ENCODE measurements around the gene EFEMP1.

DNA sequence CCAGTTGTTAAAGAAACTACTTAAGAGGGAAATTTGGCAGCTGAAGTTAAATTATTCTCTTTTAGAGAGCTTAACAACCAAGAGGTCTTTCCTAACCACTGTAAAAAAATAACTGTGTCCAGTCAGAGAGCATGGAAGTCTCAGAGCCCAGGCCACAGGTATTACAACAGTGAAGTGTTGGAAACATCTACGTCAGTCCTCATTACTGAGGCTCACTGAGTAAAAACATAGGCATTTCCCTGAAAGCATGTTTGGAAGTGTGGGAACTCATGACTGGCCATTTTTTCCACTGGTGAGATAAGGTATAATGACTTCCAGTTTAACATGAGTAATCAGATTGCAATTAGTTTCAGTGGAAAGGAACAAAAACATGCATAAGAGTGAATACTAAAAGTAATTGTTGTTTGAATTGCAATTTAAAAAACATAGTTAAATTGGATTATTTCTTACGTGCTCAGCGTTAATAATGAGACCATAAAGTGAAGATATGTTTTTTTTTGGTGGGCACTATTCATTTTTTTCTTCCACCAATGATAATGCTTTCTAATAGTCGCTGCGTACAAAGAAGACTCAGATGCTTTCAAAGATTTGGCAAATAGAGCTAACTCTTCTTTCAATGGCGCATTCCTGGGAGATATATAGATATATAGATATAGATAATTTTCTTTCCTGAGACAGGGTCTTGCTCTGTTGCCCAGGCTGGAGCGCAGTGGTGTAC lies 60.8 kb downstream of the EFEMP1 start:
- no peak for TF ChIP-seq EZH2phosphoT487 (IDR thresholded peaks at IDR 0.05; ENCODE audit: low read depth, severe bottlenecking, unreplicated experiment)
- TF ChIP-seq, protein P1, sequence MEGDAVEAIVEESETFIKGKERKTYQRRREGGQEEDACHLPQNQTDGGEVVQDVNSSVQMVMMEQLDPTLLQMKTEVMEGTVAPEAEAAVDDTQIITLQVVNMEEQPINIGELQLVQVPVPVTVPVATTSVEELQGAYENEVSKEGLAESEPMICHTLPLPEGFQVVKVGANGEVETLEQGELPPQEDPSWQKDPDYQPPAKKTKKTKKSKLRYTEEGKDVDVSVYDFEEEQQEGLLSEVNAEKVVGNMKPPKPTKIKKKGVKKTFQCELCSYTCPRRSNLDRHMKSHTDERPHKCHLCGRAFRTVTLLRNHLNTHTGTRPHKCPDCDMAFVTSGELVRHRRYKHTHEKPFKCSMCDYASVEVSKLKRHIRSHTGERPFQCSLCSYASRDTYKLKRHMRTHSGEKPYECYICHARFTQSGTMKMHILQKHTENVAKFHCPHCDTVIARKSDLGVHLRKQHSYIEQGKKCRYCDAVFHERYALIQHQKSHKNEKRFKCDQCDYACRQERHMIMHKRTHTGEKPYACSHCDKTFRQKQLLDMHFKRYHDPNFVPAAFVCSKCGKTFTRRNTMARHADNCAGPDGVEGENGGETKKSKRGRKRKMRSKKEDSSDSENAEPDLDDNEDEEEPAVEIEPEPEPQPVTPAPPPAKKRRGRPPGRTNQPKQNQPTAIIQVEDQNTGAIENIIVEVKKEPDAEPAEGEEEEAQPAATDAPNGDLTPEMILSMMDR (IDR thresholded peaks at IDR 0.05; ENCODE audit: poor library complexity): no peak

All from hepatocyte (in vitro differentiated cells).